PC-9 (cell line): ENCODE results near the gene HTRA3. TPM values are rescaled to one million over a fixed set of nuclear protein-coding genes. Genes with fewer than 3 reads are reported as not detected.

Experiments
- BruUV-seq: library from RNA; stranded (reverse); fragments of 400-500 nt; replicated peaks from 2 replicates; lab custom pipeline; 2021; lab: Mats Ljungman, UMichigan
- CTCF ChIA-PET: fragments of 300-600 bp; sonication (Branson Sonifier 250); formaldehyde crosslinking; loops from one replicate; lab custom pipeline; 2022; ENCODE audit warnings: antibody characterized with exemption; lab: Charles Lee
- POLR2A ChIA-PET: fragments of 300-600 bp; sonication (Branson Sonifier 250); formaldehyde crosslinking; loops from one replicate; lab custom pipeline; 2022; ENCODE audit warnings: antibody characterized with exemption; ENCODE audit not compliant: unreplicated experiment; lab: Charles Lee
- DNase-seq, 2 experiments: peaks; one replicate each; pipeline versions ENCODE4 v3.0.0 to v3.0.0-alpha.2; 2015 to 2022; ENCODE audit warnings: mixed read lengths in 1 of 2
- H2AFZ ChIP-seq: fragments of 200-600 bp; sonication (generic); 2 replicates; pipeline ENCODE4 v1.8.1; 2017; ENCODE audit warnings: antibody characterized with exemption
- H3F3A ChIP-seq: fragments of 200-600 bp; sonication (generic); 2 replicates; pipeline ENCODE4 v1.8.1; 2017; ENCODE audit warnings: antibody characterized with exemption, mild to moderate bottlenecking, low read depth; ENCODE audit not compliant: insufficient read depth
- H3K27ac ChIP-seq: fragments of 200-600 bp; sonication (generic); 2 replicates; pipeline ENCODE4 v1.6.1; 2016; ENCODE audit warnings: mixed run types
- H3K27me3 ChIP-seq: fragments of 200-600 bp; sonication (generic); 2 replicates; pipeline ENCODE4 v1.6.1; 2016; ENCODE audit warnings: low read depth, mixed run types; ENCODE audit not compliant: insufficient read depth
- H3K36me3 ChIP-seq: fragments of 200-600 bp; sonication (generic); 2 replicates; pipeline ENCODE4 v1.6.1; 2016; ENCODE audit warnings: low read depth, mixed run types
- H3K4me1 ChIP-seq: fragments of 200-600 bp; sonication (generic); replicated peaks from 2 replicates; pipeline ENCODE4 v1.6.1; 2016; ENCODE audit warnings: mixed run types; ENCODE audit not compliant: insufficient read depth
- H3K4me2 ChIP-seq: fragments of 200-600 bp; sonication (generic); 2 replicates; pipeline ENCODE4 v1.6.1; 2017; ENCODE audit warnings: mixed run types
- H3K4me3 ChIP-seq: fragments of 200-600 bp; sonication (generic); 2 replicates; pipeline ENCODE4 v1.6.1; 2016; ENCODE audit warnings: mixed run types
- H3K79me2 ChIP-seq: fragments of 200-600 bp; sonication (generic); 2 replicates; pipeline ENCODE4 v1.6.1; 2017; ENCODE audit warnings: low read depth, mixed run types
- H3K9me2 ChIP-seq: fragments of 200-600 bp; sonication (generic); 2 replicates; pipeline ENCODE4 v1.8.1; 2017; ENCODE audit warnings: mild to moderate bottlenecking; ENCODE audit not compliant: insufficient read depth
- H3K9me3 ChIP-seq: fragments of 200-600 bp; sonication (generic); 2 replicates; pipeline ENCODE4 v1.8.1; 2016; ENCODE audit warnings: low read depth; ENCODE audit not compliant: insufficient read depth
- H4K20me1 ChIP-seq: fragments of 200-600 bp; sonication (generic); 2 replicates; pipeline ENCODE4 v1.8.1; 2017; ENCODE audit not compliant: insufficient read depth
- EZH2 ChIP-seq: fragments of 200-600 bp; sonication (generic); IDR thresholded peaks from 2 replicates; pipeline ENCODE4 v1.8.0; 2017; ENCODE audit warnings: antibody characterized with exemption, low read depth
- intact Hi-C: fragments of 100-400 bp; cut with micrococcal nuclease; formaldehyde crosslinking; loops from one replicate; pipeline ENCODE4 v1.10.0; 2022; ENCODE audit not compliant: unreplicated experiment
- total RNA-seq: library from RNA; stranded (reverse); gene quantifications from 2 replicates; pipeline ENCODE4 v1.2.3, GENCODE V29; 2021
- TF ChIP-seq, protein P1 (sequence below): fragments of 200-600 bp; sonication (generic); conservative IDR thresholded peaks from 2 replicates; pipeline ENCODE4 v1.6.1; 2017; ENCODE audit warnings: mixed run types, antibody characterized with exemption, mild to moderate bottlenecking, moderate library complexity

The HTRA3 gene
- total RNA-seq, 1 experiment from 2014 or later, result 14.1 TPM

DNA sequence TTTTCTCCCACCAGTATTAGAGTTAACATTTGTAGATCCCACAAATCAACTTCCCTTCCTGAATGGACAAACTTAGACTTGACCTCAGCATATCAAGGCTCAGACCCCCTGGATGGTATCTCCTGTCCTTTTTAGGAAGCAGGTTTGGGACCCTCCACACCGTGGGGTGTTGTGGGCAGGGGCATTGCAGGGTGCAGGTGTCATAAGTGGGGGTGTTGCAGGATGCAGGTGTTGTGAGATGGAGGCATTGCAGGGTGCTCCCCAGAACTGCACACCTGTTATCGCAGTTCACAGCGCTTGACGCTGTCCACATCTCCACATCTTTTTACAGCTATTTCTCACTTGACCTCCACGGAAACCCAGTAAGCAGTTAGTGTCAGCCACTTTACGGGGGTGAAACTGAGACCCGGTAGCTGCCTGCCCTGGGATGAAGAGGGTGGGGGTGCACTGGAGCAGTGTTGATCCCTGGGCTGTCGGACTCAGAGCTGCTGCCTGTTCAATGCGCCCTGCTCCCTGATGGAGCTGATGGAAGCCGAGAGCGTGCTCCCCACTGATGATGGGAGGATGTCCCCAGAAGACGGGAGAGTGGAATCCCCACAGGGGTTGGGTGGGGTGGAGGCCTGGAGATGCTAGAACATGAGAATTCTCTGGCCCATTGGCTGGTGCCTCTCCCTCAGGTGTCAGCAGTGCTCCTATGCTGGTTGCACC is 45.1 kb upstream of the HTRA3 start:
- TF ChIP-seq, protein P1, sequence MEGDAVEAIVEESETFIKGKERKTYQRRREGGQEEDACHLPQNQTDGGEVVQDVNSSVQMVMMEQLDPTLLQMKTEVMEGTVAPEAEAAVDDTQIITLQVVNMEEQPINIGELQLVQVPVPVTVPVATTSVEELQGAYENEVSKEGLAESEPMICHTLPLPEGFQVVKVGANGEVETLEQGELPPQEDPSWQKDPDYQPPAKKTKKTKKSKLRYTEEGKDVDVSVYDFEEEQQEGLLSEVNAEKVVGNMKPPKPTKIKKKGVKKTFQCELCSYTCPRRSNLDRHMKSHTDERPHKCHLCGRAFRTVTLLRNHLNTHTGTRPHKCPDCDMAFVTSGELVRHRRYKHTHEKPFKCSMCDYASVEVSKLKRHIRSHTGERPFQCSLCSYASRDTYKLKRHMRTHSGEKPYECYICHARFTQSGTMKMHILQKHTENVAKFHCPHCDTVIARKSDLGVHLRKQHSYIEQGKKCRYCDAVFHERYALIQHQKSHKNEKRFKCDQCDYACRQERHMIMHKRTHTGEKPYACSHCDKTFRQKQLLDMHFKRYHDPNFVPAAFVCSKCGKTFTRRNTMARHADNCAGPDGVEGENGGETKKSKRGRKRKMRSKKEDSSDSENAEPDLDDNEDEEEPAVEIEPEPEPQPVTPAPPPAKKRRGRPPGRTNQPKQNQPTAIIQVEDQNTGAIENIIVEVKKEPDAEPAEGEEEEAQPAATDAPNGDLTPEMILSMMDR, result no peak
- no peak for TF ChIP-seq EZH2
- no peak for DNase-seq
- no peak overlapping the region for H3K4me3 ChIP-seq
- ChIA-PET POLR2A (no interaction called here), CTCF (no interaction called here)
- peaks cover 23% of the 10 kb centered on the region for H3K4me1 ChIP-seq
- H3K36me3 ChIP-seq, result no peaks in the 10 kb centered on the region
- BruUV-seq, result no TSS peak
- no peak overlapping the region for H2AFZ ChIP-seq
- no peaks in the 10 kb centered on the region for H4K20me1 ChIP-seq
- intact Hi-C loops, result no loop called here
- H3K27me3 ChIP-seq, result no peaks in the 10 kb centered on the region
- no peak overlapping the region for H3K4me2 ChIP-seq
- no peaks in the 10 kb centered on the region for H3K9me2 ChIP-seq
- no peak overlapping the region for H3K27ac ChIP-seq
- no peaks in the 10 kb centered on the region for H3K9me3 ChIP-seq
- H3K79me2 ChIP-seq, result no peaks in the 10 kb centered on the region
- peaks cover 5% of the 10 kb centered on the region; the same call in 1 of the 2 replicates for H3F3A ChIP-seq

DNA sequence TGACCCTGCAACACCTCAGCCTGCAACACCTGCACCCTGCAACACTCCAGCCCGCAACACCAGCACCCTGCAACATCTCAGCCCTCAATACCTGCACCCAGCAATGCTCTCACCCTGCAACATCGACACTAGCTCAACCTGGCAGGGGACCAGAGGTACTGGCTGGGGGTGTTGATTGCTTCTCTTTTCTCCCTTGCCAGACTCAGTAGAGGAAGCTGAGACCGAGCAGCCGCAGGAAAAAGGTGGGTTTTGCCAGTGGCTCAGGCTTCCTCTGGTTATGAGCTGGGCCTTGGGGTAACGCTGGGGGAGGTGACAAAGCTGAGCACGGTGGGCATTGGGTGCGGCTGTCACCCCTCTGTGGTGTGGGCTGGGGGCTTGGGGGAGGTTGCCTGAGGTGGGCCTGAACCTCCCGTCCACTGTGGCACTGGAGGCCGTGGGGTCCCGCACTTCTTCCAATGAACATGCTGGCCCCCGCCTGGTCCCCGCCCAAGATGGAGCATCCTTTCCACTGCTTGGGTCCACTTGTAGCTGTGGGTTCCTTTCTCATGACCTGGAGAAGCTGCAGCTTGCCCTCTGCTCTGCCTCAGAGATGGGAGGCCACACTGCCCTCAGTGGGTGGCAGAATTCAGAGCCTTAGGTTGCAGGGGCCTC is 44.5 kb upstream of the HTRA3 start:
- Histone ChIP-seq H2AFZ (no peak overlapping the region), H3K79me2 (no peaks in the 10 kb centered on the region), H3K9me2 (no peaks in the 10 kb centered on the region), H3K4me2 (no peak overlapping the region), H3F3A (peaks cover 5% of the 10 kb centered on the region; the same call in 1 of the 2 replicates), H3K36me3 (no peaks in the 10 kb centered on the region), H3K4me3 (no peak overlapping the region), H3K27ac (no peak overlapping the region), H3K4me1 (peaks cover 23% of the 10 kb centered on the region), H3K27me3 (no peaks in the 10 kb centered on the region), H3K9me3 (no peaks in the 10 kb centered on the region), H4K20me1 (no peaks in the 10 kb centered on the region)
- CTCF ChIA-PET, result no interaction called here
- DNase-seq, result no peak
- POLR2A ChIA-PET, result no interaction called here
- no peak for TF ChIP-seq EZH2
- TF ChIP-seq, protein P1, result no peak
- intact Hi-C loops, result no loop called here
- no TSS peak for BruUV-seq

DNA sequence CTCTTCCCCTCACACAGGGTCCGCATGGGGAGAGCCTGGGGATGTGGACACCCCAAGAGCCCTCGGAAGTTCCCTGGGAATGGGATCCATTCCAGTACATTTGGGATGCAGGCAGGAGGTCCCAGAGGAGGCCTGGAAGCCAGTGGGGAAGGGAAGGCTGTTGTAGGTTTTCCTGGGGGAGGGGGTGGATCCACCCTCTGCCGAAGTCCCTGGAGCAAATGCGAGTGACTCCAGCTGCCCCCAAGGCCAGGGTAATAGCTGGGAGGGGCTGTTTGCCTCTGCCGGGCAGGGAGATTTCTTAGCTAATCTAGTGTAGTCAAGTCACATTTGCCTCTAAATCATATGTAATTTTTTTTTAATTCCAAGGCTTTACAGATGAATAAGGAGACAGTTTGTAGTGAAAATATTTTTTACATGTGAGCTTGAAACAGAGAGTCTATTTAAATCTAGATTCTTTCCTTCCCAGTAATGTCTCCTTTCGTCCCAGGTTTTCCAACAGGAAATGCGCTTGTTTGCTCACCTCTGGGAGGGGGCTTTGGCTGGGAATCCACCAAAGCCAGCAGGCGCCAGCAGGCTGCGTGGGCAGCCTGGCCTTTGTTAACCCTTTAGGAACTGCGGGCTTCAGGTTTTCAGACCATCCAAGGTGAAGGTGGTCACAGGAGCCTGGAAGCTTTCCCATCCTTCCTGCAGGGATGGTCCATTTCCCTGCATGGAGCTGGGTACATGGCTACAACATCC is 43.7 kb upstream of the HTRA3 start:
- CTCF ChIA-PET, result no interaction called here
- no peak for TF ChIP-seq EZH2
- TF ChIP-seq, protein P1, result no peak
- BruUV-seq, result no TSS peak
- Histone ChIP-seq H4K20me1 (no peaks in the 10 kb centered on the region), H2AFZ (no peak overlapping the region), H3K4me1 (peaks cover 23% of the 10 kb centered on the region), H3K79me2 (no peaks in the 10 kb centered on the region), H3K4me3 (no peak overlapping the region), H3K9me2 (no peaks in the 10 kb centered on the region), H3K27me3 (no peaks in the 10 kb centered on the region), H3K9me3 (no peaks in the 10 kb centered on the region), H3F3A (peaks cover 5% of the 10 kb centered on the region; the same call in 1 of the 2 replicates), H3K4me2 (no peak overlapping the region), H3K27ac (no peak overlapping the region), H3K36me3 (no peaks in the 10 kb centered on the region)
- POLR2A ChIA-PET, result no interaction called here
- intact Hi-C loops, result no loop called here
- no peak for DNase-seq
